Effector CD4-positive, alpha-beta T cell (primary cell): ENCODE measurements around the gene CCAR1.
"Not testable (repeated sequence)": the region's sequence is repeated elsewhere in the genome, so short reads cannot be mapped to it uniquely, and the experiment has no call there.

Experiments used
- DNase-seq: peaks from one replicate; pipeline ENCODE4 v3.0.0-alpha.2; 2020

CCAR1 gene

GRCh38 chr10:68759223-68759863 is 38.3 kb downstream of the CCAR1 start:
- DNase-seq, result no peak

DNA sequence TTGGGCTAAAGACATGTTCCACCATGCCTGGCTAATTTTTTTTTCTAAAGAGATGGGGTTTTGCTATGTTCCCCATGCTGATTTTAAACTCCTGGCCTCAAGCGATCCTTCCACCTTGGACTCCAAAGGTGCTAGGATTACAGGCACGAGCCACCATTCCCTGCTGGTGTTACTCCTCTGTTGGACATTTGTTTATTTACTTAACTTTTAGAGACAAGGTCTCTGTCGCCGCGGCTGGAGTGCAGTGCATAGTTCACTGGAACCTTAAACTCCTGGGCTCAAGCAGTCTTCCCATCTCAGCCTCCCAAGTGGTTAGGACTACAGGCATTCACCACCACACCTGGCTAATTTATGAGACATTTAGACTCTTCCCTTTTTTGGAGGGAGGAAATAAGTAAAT is 38.9 kb downstream of the CCAR1 start:
- DNase-seq, result no peak

DNA sequence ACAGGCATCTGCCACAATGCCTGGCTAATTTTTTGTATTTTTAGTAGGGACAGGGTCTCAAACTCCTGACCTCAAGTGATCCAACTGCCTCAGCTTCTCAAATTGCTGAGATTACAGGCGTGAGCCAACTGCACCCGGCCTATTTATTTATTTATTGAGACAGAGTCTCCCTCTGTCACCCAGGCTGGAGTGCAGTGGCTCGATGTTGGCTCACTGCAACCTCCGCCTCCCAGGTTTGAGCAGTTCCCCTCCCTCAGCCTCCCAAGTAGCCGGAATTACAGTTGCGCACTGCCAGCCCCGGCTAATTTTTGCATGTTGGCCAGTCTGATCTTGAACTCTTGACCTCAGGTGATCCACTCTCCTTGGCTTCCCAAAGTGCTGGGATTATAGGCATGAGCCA is 46.4 kb downstream of the CCAR1 start:
- not testable (repeated sequence) for DNase-seq

DNA sequence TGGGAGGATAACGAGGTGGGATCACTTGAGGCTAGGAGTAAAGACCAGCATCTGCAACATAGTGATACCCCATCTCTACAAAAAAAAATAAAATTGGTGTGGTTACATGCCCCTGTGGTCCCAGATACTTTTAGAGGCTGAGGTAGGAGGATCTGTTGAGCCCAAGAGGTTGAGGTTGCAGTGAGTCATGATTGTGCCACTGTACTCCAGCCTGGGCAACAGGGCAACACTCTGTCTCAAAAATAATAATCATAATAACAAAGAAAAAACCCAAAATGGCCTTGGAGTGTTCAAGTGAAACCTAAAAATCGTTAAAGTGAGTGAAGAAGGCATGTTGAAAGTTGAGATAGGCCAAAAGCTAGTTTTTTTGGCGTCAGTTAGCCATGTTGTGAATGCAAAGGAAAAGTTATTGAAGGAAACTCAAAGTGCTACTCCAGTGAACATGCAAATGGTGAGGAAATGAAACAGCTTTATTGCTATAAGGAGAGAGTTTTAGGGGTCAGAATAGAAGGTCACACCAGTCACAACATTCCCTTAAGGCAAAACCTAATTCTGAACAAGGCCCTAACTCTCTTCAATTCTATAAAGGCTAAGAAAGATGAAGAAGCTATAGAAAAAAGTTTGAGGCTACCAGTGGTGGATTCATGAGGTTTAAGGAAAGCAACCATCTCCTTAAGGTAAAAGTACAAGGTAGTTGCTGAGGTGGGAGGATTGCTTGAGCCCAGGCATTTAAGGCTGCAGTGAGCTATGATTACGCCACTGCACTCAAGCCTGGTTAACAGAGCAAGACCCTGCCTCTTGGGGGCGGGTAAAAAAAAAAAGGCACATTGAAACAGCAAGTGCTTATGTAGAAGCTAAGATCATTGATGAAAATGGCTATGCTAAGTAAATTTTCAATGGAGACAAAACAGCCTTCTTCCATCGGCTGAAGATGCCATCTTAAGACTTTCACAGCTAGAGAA is 60.9 kb downstream of the CCAR1 start:
- no peak for DNase-seq

- no peak for DNase-seq
These were observed 63.4 kb downstream of the CCAR1 start for GRCh38 chr10:68784476-68784875.

DNA sequence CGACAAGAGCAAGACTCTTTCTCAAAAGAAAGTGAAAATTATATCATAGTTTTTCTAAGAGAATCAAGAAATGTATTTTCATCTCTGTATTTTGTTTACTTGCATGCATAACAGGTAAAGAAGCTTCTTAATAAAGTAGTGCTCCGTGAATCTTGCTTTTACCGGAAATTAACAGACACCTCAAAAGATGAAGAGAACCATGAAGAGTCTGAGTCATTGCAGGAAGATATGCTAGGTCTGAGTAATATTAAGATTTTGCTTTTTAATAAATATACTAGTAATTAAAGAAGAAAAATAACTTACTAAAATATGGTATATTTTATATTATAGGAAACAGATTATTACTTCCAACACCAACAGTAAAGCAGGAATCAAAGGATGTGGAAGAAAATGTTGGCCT is 66.8 kb downstream of the CCAR1 start:
- DNase-seq, result no peak

DNA sequence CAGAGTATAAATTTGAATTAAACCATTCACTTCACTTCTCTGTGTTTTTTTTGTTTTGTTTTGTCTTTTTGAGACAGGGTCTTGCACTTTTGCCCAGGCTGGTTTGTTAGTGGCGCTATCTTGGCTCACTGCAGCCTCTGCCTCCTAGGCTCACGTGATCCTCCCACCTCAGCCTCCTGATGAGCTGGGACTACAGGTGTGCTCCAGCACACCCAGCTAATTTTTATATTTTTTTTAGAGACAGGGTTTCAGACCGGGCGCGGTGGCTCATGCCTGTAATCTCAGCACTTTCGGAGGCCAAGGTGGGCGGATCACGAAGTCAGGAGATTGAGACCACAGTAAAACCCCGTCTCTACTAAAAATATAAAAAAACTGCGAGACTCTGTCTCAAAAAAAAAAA is 69.4 kb downstream of the CCAR1 start:
- no peak for DNase-seq

DNA sequence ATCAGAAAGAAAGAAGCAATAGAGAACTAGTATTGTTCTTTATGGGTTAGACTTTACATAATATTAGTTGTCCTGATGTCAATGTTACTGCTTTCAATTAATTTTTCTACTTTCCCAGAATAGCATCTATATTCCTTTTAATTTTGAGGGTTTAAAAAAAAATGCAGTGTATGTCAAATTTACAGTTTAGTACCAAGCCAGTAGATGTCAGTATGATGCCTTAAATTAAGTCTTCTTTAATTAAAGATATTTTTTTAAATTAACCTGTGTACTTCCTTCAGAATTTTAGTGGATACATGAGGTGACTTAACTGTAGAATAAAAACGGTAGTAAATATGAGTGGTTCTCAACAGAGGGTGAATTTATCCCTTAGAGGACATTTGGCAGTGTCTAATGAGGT is 71.1 kb downstream of the CCAR1 start:
- no peak for DNase-seq

GRCh38 chr10:68795886-68796532 is 75.0 kb downstream of the CCAR1 start:
- no peak for DNase-seq

GRCh38 chr10:68796605-68797004 is 75.6 kb downstream of the CCAR1 start:
- DNase-seq, result no peak

DNA sequence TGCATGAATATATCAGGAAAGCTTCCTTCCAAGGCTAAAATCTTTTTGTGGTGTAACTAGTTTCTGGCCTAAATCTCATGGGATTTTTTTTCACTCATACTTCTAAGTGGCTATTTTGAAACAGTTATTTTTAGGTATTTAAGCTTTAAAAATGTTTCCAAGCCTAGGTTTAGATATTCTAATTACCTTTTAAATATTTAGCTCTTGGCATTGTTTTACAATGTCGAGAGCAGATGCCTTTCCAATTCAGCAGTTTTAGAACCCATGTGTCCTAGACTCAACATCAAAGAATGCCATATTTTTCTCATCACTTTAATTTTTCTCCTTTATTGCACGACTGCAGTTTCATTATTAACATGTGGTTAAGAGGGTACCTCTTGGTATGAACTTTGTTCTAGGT is 79.2 kb downstream of the CCAR1 start:
- DNase-seq, result no peak

DNA sequence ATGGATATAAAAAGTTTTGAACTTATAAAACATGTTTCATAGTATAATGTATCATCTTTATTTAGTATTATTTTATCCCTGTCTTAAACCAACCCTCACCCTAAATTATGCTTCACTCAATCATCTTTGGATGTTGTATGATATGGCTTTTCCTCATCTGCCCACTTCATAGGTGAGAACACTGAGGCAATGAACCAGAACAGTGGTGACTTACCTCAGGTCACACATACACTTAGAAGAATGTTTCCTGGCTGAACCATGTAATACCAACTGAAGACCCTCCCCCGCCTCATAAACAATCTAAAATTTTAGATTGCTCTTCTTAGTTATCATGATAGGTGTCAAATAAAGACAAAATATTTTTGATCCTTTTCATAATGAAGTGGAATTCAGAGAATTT is 83.7 kb downstream of the CCAR1 start:
- DNase-seq, result no peak

- DNase-seq, result not testable (repeated sequence)
These were observed 89.8 kb downstream of the CCAR1 start for GRCh38 chr10:68810830-68811229.

DNA sequence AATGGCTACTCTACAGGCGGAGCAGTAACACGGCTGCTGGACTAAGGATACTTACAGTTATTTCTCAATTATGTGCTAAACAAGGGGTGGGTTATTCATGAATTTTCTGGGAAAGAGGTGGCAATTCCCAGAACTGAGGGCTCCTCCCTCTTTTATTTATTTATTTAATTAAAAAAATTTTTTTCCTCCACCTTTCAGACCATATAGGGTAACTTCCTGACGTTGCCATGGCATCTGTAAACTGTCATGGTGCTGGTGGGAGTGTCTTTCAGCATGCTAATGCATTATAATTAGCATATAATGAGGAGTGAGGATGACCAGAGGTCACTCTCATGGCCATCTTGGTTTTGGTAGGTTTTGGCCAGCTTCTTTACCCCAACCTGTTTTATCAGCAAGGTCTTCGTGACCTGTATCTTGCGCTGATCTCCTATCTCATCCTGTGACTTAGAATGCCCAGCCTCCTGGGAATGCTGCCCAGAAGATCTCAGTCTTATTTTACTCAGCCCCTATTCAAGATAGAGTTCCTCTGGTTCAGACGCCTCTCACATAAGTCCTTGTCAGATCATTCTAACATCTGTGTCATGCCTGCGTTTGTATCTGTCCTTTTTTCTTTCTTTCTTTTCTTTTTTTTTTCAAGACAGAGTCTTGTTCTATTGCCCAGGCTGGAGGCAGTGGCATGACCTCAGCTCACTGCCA is 90.4 kb downstream of the CCAR1 start:
- no peak for DNase-seq

- no peak for DNase-seq
These were observed 91.4 kb downstream of the CCAR1 start for GRCh38 chr10:68812420-68812819.

- DNase-seq, result no peak
These were observed 92.5 kb downstream of the CCAR1 start for GRCh38 chr10:68813559-68813958.

GRCh38 chr10:68816796-68817412 is 95.9 kb downstream of the CCAR1 start:
- no peak for DNase-seq

- DNase-seq, result not testable (repeated sequence)
These were observed 99.3 kb downstream of the CCAR1 start for GRCh38 chr10:68820359-68820758.

DNA sequence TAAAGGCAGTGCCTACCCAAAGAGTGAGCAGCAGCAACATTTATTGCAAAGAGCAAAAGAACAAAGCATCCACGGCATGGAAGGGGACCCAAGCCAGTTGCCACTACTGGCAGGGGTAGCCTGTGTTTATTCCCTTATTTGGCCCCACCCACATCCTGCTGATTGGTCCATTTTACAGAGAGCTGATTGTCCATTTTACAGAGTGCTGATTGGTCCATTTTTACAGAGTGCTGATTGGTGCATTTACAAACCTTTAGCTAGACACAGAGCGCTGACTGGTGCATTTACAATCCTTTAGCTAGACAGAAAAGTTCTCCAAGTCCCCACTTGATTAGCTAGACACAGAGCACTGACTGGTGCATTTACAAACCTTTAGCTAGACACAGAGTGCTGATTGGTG is 101.6 kb downstream of the CCAR1 start:
- not testable (repeated sequence) for DNase-seq

GRCh38 chr10:68826764-68827591 is 105.9 kb downstream of the CCAR1 start, which contains the start of gene STOX1:
Gene STOX1, plus strand, starts transcription at chr10:68827531. Its CDS starts 93 bp downstream, at chr10:68827624.
- DNase-seq, result peak; percentile 20

DNA sequence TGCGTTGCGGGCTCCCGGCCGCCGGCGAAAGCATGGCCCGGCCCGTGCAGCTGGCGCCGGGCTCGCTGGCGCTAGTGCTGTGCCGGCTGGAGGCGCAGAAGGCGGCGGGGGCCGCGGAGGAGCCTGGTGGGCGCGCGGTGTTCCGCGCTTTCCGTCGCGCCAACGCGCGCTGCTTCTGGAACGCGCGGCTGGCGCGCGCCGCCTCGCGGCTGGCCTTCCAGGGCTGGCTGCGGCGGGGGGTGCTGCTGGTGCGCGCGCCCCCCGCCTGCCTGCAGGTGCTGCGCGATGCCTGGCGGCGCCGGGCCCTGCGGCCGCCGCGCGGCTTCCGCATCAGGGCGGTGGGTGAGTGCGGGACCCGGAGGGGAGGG is 106.5 kb downstream of the CCAR1 start:
- not testable (repeated sequence) for DNase-seq
